LNCAP (cell line): ENCODE results near the gene TBCD.

Experiments
- CTCF ChIP-seq: fragments of 450-650 bp; IDR thresholded peaks from 2 replicates; pipeline ENCODE4 v1.5.1; 2017; ENCODE audit warnings: mild to moderate bottlenecking

Gene TBCD

GRCh38 chr17:82920715-82921114 is 168.8 kb downstream of the TBCD start:
- no peak for TF ChIP-seq CTCF

GRCh38 chr17:82921426-82921825 is 169.6 kb downstream of the TBCD start:
- no peak for TF ChIP-seq CTCF

- TF ChIP-seq CTCF, result no peak
Measured at GRCh38 chr17:82922646-82923045, 170.8 kb downstream of the TBCD start.

- TF ChIP-seq CTCF, result no peak
Measured at GRCh38 chr17:82923366-82924113, 171.7 kb downstream of the TBCD start.

- TF ChIP-seq CTCF, result no peak
Measured at GRCh38 chr17:82924214-82924613, 172.3 kb downstream of the TBCD start.

GRCh38 chr17:82924812-82925211 is 172.9 kb downstream of the TBCD start:
- TF ChIP-seq CTCF, result no peak

- TF ChIP-seq CTCF, result no peak
Measured at GRCh38 chr17:82925336-82925735, 173.5 kb downstream of the TBCD start.

GRCh38 chr17:82926081-82926480 is 174.2 kb downstream of the TBCD start:
- no peak for TF ChIP-seq CTCF
